H1 (cell line): Measurements from ENCODE around the gene KSR2. TPM values are rescaled to one million over a fixed set of nuclear protein-coding genes. Genes with fewer than 3 reads are reported as not detected.

Experiments
- POLR2AphosphoS5 ChIP-seq: IDR thresholded peaks from 2 replicates; pipeline ENCODE4 v1.6.1; 2011; ENCODE audit warnings: low read depth, low read length
- TCF12 ChIP-seq: IDR thresholded peaks from 2 replicates; pipeline ENCODE4 v1.6.1; 2011; ENCODE audit warnings: low read depth, mild to moderate bottlenecking, low read length
- polyA plus RNA-seq, 7 experiments: library from polyadenylated mRNA; depleted of rRNA in 3 of 7; stranded (reverse) in 5 of 7; unstranded in 2 of 7; fragments of >200 nt in 5 of 7; fragments of 200-250 nt in 2 of 7; gene quantifications; 1 replicate in 5 of 7; 2 replicates in 1 of 7; 4 replicates in 1 of 7; pipeline versions ENCODE4 v1.2.1 to v1.2.3, GENCODE V29; 2011 to 2013; ENCODE audit warnings: missing spikeins in 2 of 7, mixed read lengths in 2 of 7
- total RNA-seq: library from RNA; stranded (reverse); fragmentation: NEBNext Ultra II Directional; extraction: Animal tissue kit (Norgen Biotek cat#: 25700); gene quantifications from 2 replicates; pipeline ENCODE4 v1.2.1, GENCODE V29; 2021

Gene KSR2
- total and polyA plus RNA-seq, 2 of the 8 experiments (the other 6 are each of a cell fraction or from before 2014, with no cell fraction given) = 0.74 to 2.2 TPM

GRCh38 chr12:117926391-117926899 lies 42.3 kb downstream of the KSR2 start (continued):
- no peak for TF ChIP-seq POLR2AphosphoS5
- TF ChIP-seq TCF12 = no peak
